ENCODE results near the gene ZNF536. TPM values are rescaled to one million over a fixed set of nuclear protein-coding genes. Genes with fewer than 3 reads are reported as not detected.

Gene ZNF536
- total and polyA plus RNA-seq, 3 donors from 2014 or later: 6.6 to 57.6 (median 35.1) TPM

- 54 to 74% methylated on average over 13 to 14 of the region's 14 CpGs for WGBS, 2 donors
- Histone ChIP-seq H3K9me3 (no peaks in the 10 kb centered on the region), H3K4me1 (no peaks in the 10 kb centered on the region), H3K27ac (no peak overlapping the region), H3K27me3 (no peaks in the 10 kb centered on the region), H3K4me3 (no peak overlapping the region), H3K36me3 (ENCODE audit: low read depth, missing control alignments) (no peaks in the 10 kb centered on the region)
- TF ChIP-seq CTCF (IDR thresholded peaks at IDR 0.05) (no peak), POLR2A (IDR thresholded peaks at IDR 0.05) (no peak)
- DNase-seq: no peak
- intact Hi-C loops (cut with DNase I; ENCODE audit: low total_unique reads): no loop called here
These were observed 7.8 kb downstream of the ZNF536 start for GRCh38 chr19:30379841-30380610.

GRCh38 chr19:30381366-30381765, 9.2 kb downstream of the ZNF536 start:
- DNase-seq: no peak
- Histone ChIP-seq H3K36me3 (ENCODE audit: low read depth, missing control alignments) (no peaks in the 10 kb centered on the region), H3K9me3 (no peaks in the 10 kb centered on the region), H3K27me3 (no peaks in the 10 kb centered on the region), H3K27ac (no peak overlapping the region), H3K4me1 (no peaks in the 10 kb centered on the region), H3K4me3 (no peak overlapping the region)
- intact Hi-C loops (cut with DNase I; ENCODE audit: low total_unique reads): no loop called here
- 81 to 90% methylated on average over 4 of the region's 4 CpGs for WGBS, 2 donors
- TF ChIP-seq POLR2A (IDR thresholded peaks at IDR 0.05): no peak
- TF ChIP-seq CTCF (IDR thresholded peaks at IDR 0.05): no peak

GRCh38 chr19:30385174-30385573, 13.0 kb downstream of the ZNF536 start:
- TF ChIP-seq CTCF (IDR thresholded peaks at IDR 0.05) (no peak), POLR2A (IDR thresholded peaks at IDR 0.05) (no peak)
- no peaks in the 10 kb centered on the region for H3K36me3 ChIP-seq (ENCODE audit: low read depth, missing control alignments)
- no peak for DNase-seq

GRCh38 chr19:30385666-30386065, 13.5 kb downstream of the ZNF536 start:
- H3K4me3 ChIP-seq: no peak overlapping the region
- H3K27me3 ChIP-seq: no peaks in the 10 kb centered on the region
- WGBS, 2 donors: 86 to 94% methylated on average over 5 of the region's 5 CpGs
- intact Hi-C loops (cut with DNase I; ENCODE audit: low total_unique reads): no loop called here
- H3K36me3 ChIP-seq (ENCODE audit: low read depth, missing control alignments): no peaks in the 10 kb centered on the region
- H3K4me1 ChIP-seq: no peaks in the 10 kb centered on the region
- no peak overlapping the region for H3K27ac ChIP-seq
- TF ChIP-seq POLR2A (IDR thresholded peaks at IDR 0.05) (no peak), CTCF (IDR thresholded peaks at IDR 0.05) (no peak)
- H3K9me3 ChIP-seq: no peaks in the 10 kb centered on the region
- DNase-seq: no peak

More at GRCh38 chr19:30385174-30385573, 13.0 kb downstream of the ZNF536 start:
- H3K4me1 ChIP-seq: no peaks in the 10 kb centered on the region
- no peaks in the 10 kb centered on the region for H3K9me3 ChIP-seq
- 88 to 94% methylated on average over 9 of the region's 9 CpGs for WGBS, 2 donors
- H3K27ac ChIP-seq: no peak overlapping the region
- no peak overlapping the region for H3K4me3 ChIP-seq
- intact Hi-C loops (cut with DNase I; ENCODE audit: low total_unique reads): no loop called here
- H3K27me3 ChIP-seq: no peaks in the 10 kb centered on the region
